Caco-2 (cell line): ENCODE data around the gene TEX30. TPM values are rescaled to one million over a fixed set of nuclear protein-coding genes. Genes with fewer than 3 reads are reported as not detected.

Source experiments
- BruUV-seq: library from RNA; stranded (reverse); fragments of 400-500 nt; replicated peaks from 2 replicates; lab custom pipeline; 2021; lab: Mats Ljungman, UMichigan
- CTCF ChIA-PET: fragments of 300-600 bp; sonication (Branson Sonifier 250); formaldehyde crosslinking; loops from one replicate; lab custom pipeline; 2022; ENCODE audit warnings: antibody characterized with exemption; lab: Charles Lee
- POLR2A ChIA-PET: fragments of 300-600 bp; sonication (Branson Sonifier 250); formaldehyde crosslinking; loops from one replicate; lab custom pipeline; 2022; ENCODE audit warnings: antibody characterized with exemption; lab: Charles Lee
- DNase-seq, 2 experiments: peaks; one replicate each; pipeline versions ENCODE4 v3.0.0 to v3.0.0-alpha.2; 2020 to 2022
- H3K27me3 ChIP-seq: replicated peaks from 2 replicates; pipeline ENCODE4 v1.6.0; 2011; ENCODE audit warnings: low read length; ENCODE audit not compliant: control insufficient read depth, insufficient read depth
- H3K36me3 ChIP-seq: 2 replicates; pipeline ENCODE4 v1.5.1; 2011; ENCODE audit warnings: low read length; ENCODE audit not compliant: control insufficient read depth, insufficient read depth
- H3K4me1 ChIP-seq: fragments of 250-450 bp; sonication (Bioruptor Pico); 2 replicates; pipeline ENCODE4 v1.5.1; 2020; ENCODE audit warnings: mild to moderate bottlenecking
- H3K4me3 ChIP-seq: 2 replicates; pipeline ENCODE4 v1.5.1; 2011; ENCODE audit warnings: low read depth, mild to moderate bottlenecking, control low read depth, low read length
- H3K9me3 ChIP-seq: fragments of 250-450 bp; sonication (Bioruptor Pico); 2 replicates; pipeline ENCODE4 v1.5.1; 2020; ENCODE audit warnings: mild to moderate bottlenecking, moderate library complexity
- H3K27ac Mint-ChIP-seq: one replicate; pipeline ENCODE4 v1.8.0; 2022; ENCODE audit warnings: mixed read lengths; ENCODE audit not compliant: unreplicated experiment
- H3K27me3 Mint-ChIP-seq: one replicate; pipeline ENCODE4 v1.8.0; 2022; ENCODE audit warnings: mixed read lengths; ENCODE audit not compliant: insufficient read depth, unreplicated experiment
- H3K36me3 Mint-ChIP-seq: one replicate; pipeline ENCODE4 v1.8.0; 2022; ENCODE audit warnings: mild to moderate bottlenecking, mixed read lengths; ENCODE audit not compliant: insufficient read depth, unreplicated experiment
- H3K4me1 Mint-ChIP-seq: one replicate; pipeline ENCODE4 v1.8.0; 2022; ENCODE audit warnings: low read depth, mixed read lengths; ENCODE audit not compliant: unreplicated experiment
- H3K4me3 Mint-ChIP-seq: one replicate; pipeline ENCODE4 v1.8.0; 2022; ENCODE audit warnings: mild to moderate bottlenecking, moderate library complexity, mixed read lengths; ENCODE audit not compliant: unreplicated experiment
- H3K9me3 Mint-ChIP-seq: one replicate; pipeline ENCODE4 v1.8.0; 2022; ENCODE audit warnings: mixed read lengths; ENCODE audit not compliant: unreplicated experiment
- CTCF ChIP-seq, 2 experiments: fragments of 200-600 bp in 1 of 2; IDR thresholded peaks; 1 replicate in 1 of 2; 2 replicates in 1 of 2; pipeline versions ENCODE4 v1.5.1 to v1.8.0; 2011 to 2022; ENCODE audit warnings: antibody characterized with exemption in 1 of 2, control low read depth in 1 of 2, inconsistent platforms in 1 of 2, low read depth in 1 of 2, low read length in 1 of 2, mild to moderate bottlenecking in 1 of 2, moderate library complexity in 1 of 2; ENCODE audit not compliant: insufficient read depth in 1 of 2, severe bottlenecking in 1 of 2, unreplicated experiment in 1 of 2
- intact Hi-C: fragments of 100-400 bp; cut with micrococcal nuclease; formaldehyde crosslinking; loops from one replicate; pipeline ENCODE4 v1.10.0; 2022; ENCODE audit not compliant: unreplicated experiment
- total RNA-seq: library from RNA; stranded (reverse); gene quantifications from 2 replicates; pipeline ENCODE4 v1.2.3, GENCODE V29; 2022

Gene TEX30
- total RNA-seq, 1 experiment from 2014 or later: 30.4 TPM

GRCh38 chr13:102807699-102808098 is 34.1 kb upstream of the TEX30 start:
- Histone ChIP-seq H3K27me3 (no peaks in the 10 kb centered on the region), H3K36me3 (no peaks in the 10 kb centered on the region), H3K9me3 (no peaks in the 10 kb centered on the region), H3K4me1 (no peaks in the 10 kb centered on the region), H3K4me3 (no peak overlapping the region)
- CTCF ChIA-PET: no interaction called here
- POLR2A ChIA-PET: no interaction called here
- H3K9me3 Mint-ChIP-seq: peaks cover 8% of the 10 kb centered on the region
- H3K4me1 Mint-ChIP-seq: no peaks in the 10 kb centered on the region
- DNase-seq: no peak
- H3K36me3 Mint-ChIP-seq: peaks cover 6% of the 10 kb centered on the region
- TF ChIP-seq CTCF (IDR thresholded peaks at IDR 0.05; ENCODE audit: insufficient read depth in 1 of 2, low read depth in 1 of 2, low read length in 1 of 2, severe bottlenecking in 1 of 2, unreplicated experiment in 1 of 2): no peak
- H3K27ac Mint-ChIP-seq: no peak overlapping the region
- H3K4me3 Mint-ChIP-seq: no peak overlapping the region
- no TSS peak for BruUV-seq
- intact Hi-C loops: no loop called here
- no peaks in the 10 kb centered on the region for H3K27me3 Mint-ChIP-seq

GRCh38 chr13:102805680-102806079 is 32.1 kb upstream of the TEX30 start:
- Histone ChIP-seq H3K4me1 (0 out of 2 replicates have a peak, but pooled peaks cover 4% of the 10 kb centered on the region), H3K27me3 (no peaks in the 10 kb centered on the region), H3K4me3 (no peak overlapping the region), H3K9me3 (no peaks in the 10 kb centered on the region), H3K36me3 (no peaks in the 10 kb centered on the region)
- Mint-ChIP-seq H3K9me3 (peaks cover 8% of the 10 kb centered on the region), H3K27ac (no peak overlapping the region), H3K4me1 (no peaks in the 10 kb centered on the region), H3K36me3 (peaks cover 6% of the 10 kb centered on the region), H3K4me3 (no peak overlapping the region), H3K27me3 (no peaks in the 10 kb centered on the region)
- intact Hi-C loops: no loop called here
- TF ChIP-seq CTCF (IDR thresholded peaks at IDR 0.05; ENCODE audit: insufficient read depth in 1 of 2, low read depth in 1 of 2, low read length in 1 of 2, severe bottlenecking in 1 of 2, unreplicated experiment in 1 of 2): no peak
- POLR2A ChIA-PET: no interaction called here
- no peak for DNase-seq
- no TSS peak for BruUV-seq
- CTCF ChIA-PET: no interaction called here

GRCh38 chr13:102800145-102801041 is 26.8 kb upstream of the TEX30 start:
- Histone ChIP-seq H3K27me3 (no peaks in the 10 kb centered on the region), H3K9me3 (no peaks in the 10 kb centered on the region), H3K36me3 (no peaks in the 10 kb centered on the region; the same call in 1 of the 2 replicates), H3K4me3 (peak overlapping the region; percentile 84), H3K4me1 (0 out of 2 replicates have a peak, but pooled peaks cover 4% of the 10 kb centered on the region)
- Mint-ChIP-seq H3K27ac (peak overlapping the region; percentile 81), H3K36me3 (no peaks in the 10 kb centered on the region), H3K9me3 (no peaks in the 10 kb centered on the region), H3K4me1 (no peaks in the 10 kb centered on the region), H3K4me3 (peak overlapping the region; percentile 93), H3K27me3 (no peaks in the 10 kb centered on the region)
- DNase-seq: peak; percentile 85 to 93
- BruUV-seq: no TSS peak
- POLR2A ChIA-PET: interaction anchor here (0.7 to 1.9 kb wide), 3 partner anchors 27 to 209 kb away, joined by 3 to 10 read pairs (median 7); partner anchors contain the start of genes ERCC5 and TEX30
- TF ChIP-seq CTCF (IDR thresholded peaks at IDR 0.05; ENCODE audit: insufficient read depth in 1 of 2, low read depth in 1 of 2, low read length in 1 of 2, severe bottlenecking in 1 of 2, unreplicated experiment in 1 of 2): peak; percentile 91
- CTCF ChIA-PET: interaction anchor here (0.7 to 2.1 kb wide), 7 partner anchors 16 to 221 kb away, joined by 3 to 8 read pairs (median 6); partner anchors contain the start of genes ERCC5 and TEX30
- intact Hi-C loops: loop anchor here (1.0 kb wide), 3 partner anchors 47 to 220 kb away; no protein-coding TSS in a partner anchor
